Hematopoietic multipotent progenitor cell treated with erythropoietin and hydrocortisone succinate and interleukin-3 and kit ligand, for 8 days (in vitro differentiated cells): ENCODE results near the gene BRI3.

Experiments used
- DNase-seq: peaks from one replicate; pipeline ENCODE4 v3.0.0-alpha.2; 2015

BRI3 gene

GRCh38 chr7:98288064-98288823 is 6.8 kb downstream of the BRI3 start:
- DNase-seq, result no peak

GRCh38 chr7:98289333-98289875 is 7.9 kb downstream of the BRI3 start:
- DNase-seq, result no peak

GRCh38 chr7:98291717-98292116 is 10.2 kb downstream of the BRI3 start:
- no peak for DNase-seq

- DNase-seq, result no peak
These were observed 11.8 kb downstream of the BRI3 start for GRCh38 chr7:98293265-98293664.

GRCh38 chr7:98293746-98294145 is 12.3 kb downstream of the BRI3 start:
- DNase-seq, result no peak

- DNase-seq, result no peak
These were observed 12.8 kb downstream of the BRI3 start for GRCh38 chr7:98294326-98294725.

GRCh38 chr7:98294798-98295382 is 13.4 kb downstream of the BRI3 start:
- DNase-seq, result peak; percentile 38

GRCh38 chr7:98295467-98296192 is 14.1 kb downstream of the BRI3 start:
- DNase-seq, result no peak

GRCh38 chr7:98296833-98297232 is 15.3 kb downstream of the BRI3 start:
- DNase-seq, result no peak

GRCh38 chr7:98297626-98298286 is 16.3 kb downstream of the BRI3 start:
- no peak for DNase-seq

GRCh38 chr7:98300595-98301372 is 19.3 kb downstream of the BRI3 start:
- no peak for DNase-seq

- DNase-seq, result no peak
These were observed 20.4 kb downstream of the BRI3 start for GRCh38 chr7:98301693-98302470.

GRCh38 chr7:98303176-98303865 is 21.8 kb downstream of the BRI3 start:
- DNase-seq, result no peak

GRCh38 chr7:98303906-98304305 is 22.4 kb downstream of the BRI3 start:
- no peak for DNase-seq

- no peak for DNase-seq
These were observed 24.6 kb downstream of the BRI3 start for GRCh38 chr7:98305951-98306535.

GRCh38 chr7:98307971-98308466 is 26.5 kb downstream of the BRI3 start:
- DNase-seq, result no peak

GRCh38 chr7:98309566-98309965 is 28.1 kb downstream of the BRI3 start:
- no peak for DNase-seq

- DNase-seq, result no peak
These were observed 30.7 kb downstream of the BRI3 start for GRCh38 chr7:98312201-98312600.

GRCh38 chr7:98314469-98314868 is 33.0 kb downstream of the BRI3 start:
- no peak for DNase-seq

GRCh38 chr7:98315318-98315993 is 34.0 kb downstream of the BRI3 start:
- DNase-seq, result peak; percentile 81
